ENCODE data around the gene EDNRA. TPM values are rescaled to one million over a fixed set of nuclear protein-coding genes. Genes with fewer than 3 reads are reported as not detected.

EDNRA gene
- total and polyA plus RNA-seq, 2 of the 4 experiments (the other 2 are of a cell fraction): 3.8 to 6.5 TPM

DNA sequence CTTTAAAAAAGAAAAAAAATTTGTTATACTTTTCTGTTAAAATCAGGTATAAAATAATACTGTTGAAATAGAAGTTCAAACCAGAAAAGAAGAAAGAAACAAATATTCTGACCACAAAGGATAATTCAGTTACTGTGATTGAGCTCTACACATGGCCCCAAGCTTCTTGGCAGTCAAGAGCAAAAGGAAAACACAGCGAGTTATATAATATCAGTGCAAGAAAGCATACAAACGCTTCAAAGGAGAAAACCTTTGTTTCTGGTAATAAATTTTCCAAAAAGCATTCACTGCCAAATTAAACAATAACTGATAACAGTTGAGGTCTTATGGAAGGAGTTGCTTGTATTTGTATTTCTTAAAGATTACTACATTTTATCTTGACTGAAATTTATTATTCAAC is 40.5 kb upstream of the EDNRA start:
- no peak overlapping the region for H2BK5ac ChIP-seq (ENCODE audit: low read depth, low read length, poor library complexity, severe bottlenecking)
- no peaks in the 10 kb centered on the region for H3K4me1 ChIP-seq (ENCODE audit: control insufficient read depth, insufficient read depth, low read length)
- CTCF ChIA-PET: no interaction called here
- H4K8ac ChIP-seq (ENCODE audit: low read depth in 2 of 2, low read length in 2 of 2): no peak overlapping the region
- no peak overlapping the region for H3K56ac ChIP-seq (ENCODE audit: extremely low read depth, insufficient read depth, low read length)
- POLR2A ChIA-PET (ENCODE audit: unreplicated experiment): no interaction called here
- H2AK9ac ChIP-seq (replicated peaks; ENCODE audit: low read depth, low read length, poor library complexity): no peak overlapping the region
- H4K91ac ChIP-seq (ENCODE audit: insufficient read depth, low read depth, low read length): no peak overlapping the region
- in situ Hi-C loops (cut with MboI; ENCODE audit: low sequenced_read_pairs): no loop called here
- DNase-seq (no peak), ATAC-seq (ENCODE audit: low read depth) (no peak)
- no peak overlapping the region for H2BK120ac ChIP-seq (ENCODE audit: low read depth, low read length)
- H3K27me3 ChIP-seq (ENCODE audit: control insufficient read depth, insufficient read depth, low read length): no peaks in the 10 kb centered on the region
- no peaks in the 10 kb centered on the region for H3K9me3 ChIP-seq (ENCODE audit: control insufficient read depth, insufficient read depth, low read length)
- no peak overlapping the region for H2AK5ac ChIP-seq (ENCODE audit: low read depth, low read length)
- TF ChIP-seq CTCF (conservative IDR thresholded peaks at IDR 0.05; ENCODE audit: low read depth, low read length) (no peak), RFX5 (IDR thresholded peaks at IDR 0.05; ENCODE audit: low read depth, low read length) (no peak), RAD21 (IDR thresholded peaks at IDR 0.05; ENCODE audit: low read length) (no peak)
- TF ChIP-seq, protein P1, sequence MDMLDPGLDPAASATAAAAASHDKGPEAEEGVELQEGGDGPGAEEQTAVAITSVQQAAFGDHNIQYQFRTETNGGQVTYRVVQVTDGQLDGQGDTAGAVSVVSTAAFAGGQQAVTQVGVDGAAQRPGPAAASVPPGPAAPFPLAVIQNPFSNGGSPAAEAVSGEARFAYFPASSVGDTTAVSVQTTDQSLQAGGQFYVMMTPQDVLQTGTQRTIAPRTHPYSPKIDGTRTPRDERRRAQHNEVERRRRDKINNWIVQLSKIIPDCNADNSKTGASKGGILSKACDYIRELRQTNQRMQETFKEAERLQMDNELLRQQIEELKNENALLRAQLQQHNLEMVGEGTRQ (IDR thresholded peaks at IDR 0.05; ENCODE audit: low read depth, low read length): no peak
- TF ChIP-seq, protein P2, sequence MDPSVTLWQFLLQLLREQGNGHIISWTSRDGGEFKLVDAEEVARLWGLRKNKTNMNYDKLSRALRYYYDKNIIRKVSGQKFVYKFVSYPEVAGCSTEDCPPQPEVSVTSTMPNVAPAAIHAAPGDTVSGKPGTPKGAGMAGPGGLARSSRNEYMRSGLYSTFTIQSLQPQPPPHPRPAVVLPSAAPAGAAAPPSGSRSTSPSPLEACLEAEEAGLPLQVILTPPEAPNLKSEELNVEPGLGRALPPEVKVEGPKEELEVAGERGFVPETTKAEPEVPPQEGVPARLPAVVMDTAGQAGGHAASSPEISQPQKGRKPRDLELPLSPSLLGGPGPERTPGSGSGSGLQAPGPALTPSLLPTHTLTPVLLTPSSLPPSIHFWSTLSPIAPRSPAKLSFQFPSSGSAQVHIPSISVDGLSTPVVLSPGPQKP (IDR thresholded peaks at IDR 0.05; ENCODE audit: borderline replicate concordance, low read depth, low read length): no peak
- no peak overlapping the region for H3K14ac ChIP-seq (replicated peaks; ENCODE audit: low read depth, low read length)
- intact Hi-C loops (cut with micrococcal nuclease): no loop called here
- H3K79me1 ChIP-seq (ENCODE audit: low read depth in 1 of 2, low read length in 2 of 2): no peaks in the 10 kb centered on the region
- no peak overlapping the region for H2BK20ac ChIP-seq (ENCODE audit: low read depth, low read length)
- H3K4ac ChIP-seq (ENCODE audit: low read depth, low read length): no peak overlapping the region
- no peaks in the 10 kb centered on the region for H3K9me1 ChIP-seq (ENCODE audit: insufficient read depth, low read length)
- no peak overlapping the region for H2BK15ac ChIP-seq (ENCODE audit: low read depth, low read length)
- no peak overlapping the region for H3K4me3 ChIP-seq (ENCODE audit: insufficient read depth, low read depth, low read length)
- no peak overlapping the region for H4K5ac ChIP-seq (ENCODE audit: low read depth, low read length)
- no peak overlapping the region for H3K18ac ChIP-seq (ENCODE audit: low read depth, low read length)
- H4K20me1 ChIP-seq (ENCODE audit: insufficient read depth, low read length): no peaks in the 10 kb centered on the region
- H3K27ac ChIP-seq (ENCODE audit: insufficient read depth, low read length): no peak overlapping the region
- no TSS peak for BruUV-seq (replicated peaks)
- no peaks in the 10 kb centered on the region for H3K36me3 ChIP-seq (ENCODE audit: control insufficient read depth, insufficient read depth, low read length)
- H3K23ac ChIP-seq (ENCODE audit: low read depth, low read length): no peak overlapping the region
- no peak overlapping the region for H3K4me2 ChIP-seq (ENCODE audit: low read depth, low read length)
- H2AFZ ChIP-seq (replicated peaks; ENCODE audit: low read length, poor library complexity): no peak overlapping the region
- WGBS, 2 experiments (ENCODE audit: extremely low coverage in 2 of 2, insufficient read length in 1 of 2): no CpG with 5 or more reads among the region's 2 CpGs
- H3K9ac ChIP-seq (ENCODE audit: low read depth, low read length): no peak overlapping the region
- dilution Hi-C loops (cut with HindIII; ENCODE audit: low sequenced_read_pairs, unreplicated experiment): no loop called here

All from IMR-90 (cell line).